ENCODE data around the gene PRSS22. TPM values are rescaled to one million over a fixed set of nuclear protein-coding genes. Genes with fewer than 3 reads are reported as not detected.

PRSS22 gene
- total RNA-seq, 1 experiment from 2014 or later, result 141 TPM

- intact Hi-C loops (cut with micrococcal nuclease; ENCODE audit: unreplicated experiment), result no loop called here
- Mint-ChIP-seq H3K36me3 (ENCODE audit: insufficient read depth, unreplicated experiment) (peaks cover 28% of the 10 kb centered on the region), H3K4me1 (ENCODE audit: low read depth, unreplicated experiment) (peaks cover 7% of the 10 kb centered on the region), H3K27me3 (ENCODE audit: unreplicated experiment) (no peaks in the 10 kb centered on the region), H3K27ac (ENCODE audit: unreplicated experiment) (no peak overlapping the region), H3K9me3 (ENCODE audit: low read depth, unreplicated experiment) (peaks cover 3% of the 10 kb centered on the region), H3K4me3 (ENCODE audit: low read depth, unreplicated experiment) (peak overlapping the region; percentile 90)
- BruUV-seq (replicated peaks), result no TSS peak
- CTCF ChIA-PET, result interaction anchor here (1.0 to 2.1 kb wide), 8 partner anchors 9 to 45 kb away, joined by 3 to 9 read pairs (median 6); no protein-coding TSS in a partner anchor
- no peak for TF ChIP-seq CTCF (IDR thresholded peaks at IDR 0.05; ENCODE audit: unreplicated experiment)
- DNase-seq, result no peak
These were observed 25.5 kb upstream of the PRSS22 start for GRCh38 chr16:2883458-2883908.

DNA sequence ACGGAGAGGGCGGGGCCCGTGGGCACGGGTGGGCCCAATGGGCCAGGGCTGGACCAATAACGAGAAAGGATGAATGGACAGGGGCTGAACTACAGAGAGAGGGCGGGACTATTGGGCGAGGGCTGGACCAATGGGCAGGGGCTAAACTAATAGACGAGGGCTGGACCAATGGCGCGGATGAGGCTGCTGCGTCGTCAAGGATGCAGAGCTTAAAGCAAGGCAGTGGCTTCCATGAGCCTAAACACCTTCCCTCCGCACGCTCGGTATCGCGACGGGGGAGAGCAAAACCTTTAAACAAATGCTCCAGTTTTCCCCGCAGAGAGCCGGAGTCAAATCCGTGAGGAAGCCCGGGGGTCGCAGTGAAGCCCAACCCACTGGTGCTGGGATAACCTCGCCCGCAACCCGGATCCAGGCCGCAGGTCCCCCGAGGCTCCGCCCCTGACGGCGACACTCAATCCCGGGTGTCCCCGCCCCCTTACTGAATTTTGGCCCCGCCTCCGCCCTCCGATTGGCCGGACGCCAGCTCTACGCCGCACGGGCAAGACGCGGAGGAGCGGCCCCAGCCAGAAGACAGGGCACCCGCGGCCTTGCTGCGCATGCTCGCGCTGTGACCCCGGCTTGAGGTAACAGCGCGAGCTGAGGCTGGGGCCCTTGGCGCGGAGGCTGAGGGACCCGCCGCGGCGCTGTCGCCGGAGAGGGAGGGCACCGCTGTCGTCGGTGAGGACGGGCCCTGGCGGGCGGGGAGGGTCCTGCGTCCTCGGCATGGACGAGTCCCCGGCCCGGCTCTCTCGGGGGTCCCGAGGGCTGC is 24.9 kb upstream of the PRSS22 start, which contains the start of gene FLYWCH2:
TSS of gene FLYWCH2 (plus strand) at position 566 of the 808 bp plus-strand sequence. CDS start 13,235 bp downstream, outside the sequence.
- Mint-ChIP-seq H3K9me3 (ENCODE audit: low read depth, unreplicated experiment) (peaks cover 3% of the 10 kb centered on the region), H3K27ac (ENCODE audit: unreplicated experiment) (peak within 1 kb of the TSS; percentile 79), H3K27me3 (ENCODE audit: unreplicated experiment) (no peaks in the 10 kb centered on the region), H3K4me3 (ENCODE audit: low read depth, unreplicated experiment) (peak within 1 kb of the TSS; percentile 90), H3K36me3 (ENCODE audit: insufficient read depth, unreplicated experiment) (peaks cover 28% of the 10 kb centered on the region), H3K4me1 (ENCODE audit: low read depth, unreplicated experiment) (peaks cover 7% of the 10 kb centered on the region)
- CTCF ChIA-PET, result interaction anchor here (0.7 to 2.1 kb wide), 11 partner anchors 9 to 44 kb away, joined by 3 to 9 read pairs (median 6); partner anchors contain the start of genes FLYWCH1 and PRSS22
- intact Hi-C loops (cut with micrococcal nuclease; ENCODE audit: unreplicated experiment), result no loop called here
- BruUV-seq (replicated peaks), result no TSS peak
- DNase-seq, result peak; percentile 100
- no peak for TF ChIP-seq CTCF (IDR thresholded peaks at IDR 0.05; ENCODE audit: unreplicated experiment)

- Mint-ChIP-seq H3K9me3 (ENCODE audit: low read depth, unreplicated experiment) (peaks cover 3% of the 10 kb centered on the region), H3K27ac (ENCODE audit: unreplicated experiment) (peak overlapping the region; percentile 79), H3K4me1 (ENCODE audit: low read depth, unreplicated experiment) (peaks cover 7% of the 10 kb centered on the region), H3K36me3 (ENCODE audit: insufficient read depth, unreplicated experiment) (peaks cover 28% of the 10 kb centered on the region), H3K27me3 (ENCODE audit: unreplicated experiment) (no peaks in the 10 kb centered on the region), H3K4me3 (ENCODE audit: low read depth, unreplicated experiment) (peak overlapping the region; percentile 90)
- intact Hi-C loops (cut with micrococcal nuclease; ENCODE audit: unreplicated experiment), result no loop called here
- CTCF ChIA-PET, result interaction anchor here (0.9 to 2.1 kb wide), 10 partner anchors 10 to 45 kb away, joined by 4 to 9 read pairs (median 6); partner anchors contain the start of gene FLYWCH1
- no peak for TF ChIP-seq CTCF (IDR thresholded peaks at IDR 0.05; ENCODE audit: unreplicated experiment)
- peak; percentile 56 for DNase-seq
- BruUV-seq (replicated peaks), result no TSS peak
These were observed 24.0 kb upstream of the PRSS22 start for GRCh38 chr16:2881783-2882649.

DNA sequence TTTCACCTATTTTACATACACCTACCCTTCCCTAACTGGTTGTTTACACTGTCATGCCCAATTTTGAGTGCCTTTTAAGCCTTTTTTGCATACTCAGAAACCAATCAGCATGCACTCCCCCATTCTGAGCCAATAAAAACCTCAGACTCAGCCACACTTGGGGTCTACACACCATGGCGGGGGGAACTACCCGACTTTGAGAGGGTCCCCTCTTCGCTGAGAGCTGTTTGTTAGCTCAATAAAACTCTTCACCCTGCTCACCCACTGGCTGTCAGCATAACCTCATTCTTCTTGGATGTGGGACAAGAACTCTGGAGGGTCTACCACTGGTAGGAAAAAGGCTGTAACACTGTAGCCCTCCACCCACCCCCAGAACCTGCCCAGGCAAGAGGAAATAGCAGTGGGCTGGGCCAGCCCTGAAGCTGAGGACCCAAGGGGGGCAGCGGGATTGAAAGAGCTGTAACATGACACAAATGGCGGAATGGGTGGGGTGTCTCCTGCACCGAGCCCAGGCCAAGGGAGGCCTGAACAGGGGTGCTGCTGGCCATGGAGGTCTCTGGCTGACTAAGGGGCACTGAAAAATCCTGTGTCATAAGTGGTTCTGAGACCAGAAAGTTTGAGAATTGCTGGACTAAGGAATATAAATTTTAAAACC is 22.0 kb upstream of the PRSS22 start:
- Mint-ChIP-seq H3K27ac (ENCODE audit: unreplicated experiment) (no peak overlapping the region), H3K4me3 (ENCODE audit: low read depth, unreplicated experiment) (no peak overlapping the region), H3K9me3 (ENCODE audit: low read depth, unreplicated experiment) (peaks cover 3% of the 10 kb centered on the region), H3K4me1 (ENCODE audit: low read depth, unreplicated experiment) (peaks cover 7% of the 10 kb centered on the region), H3K36me3 (ENCODE audit: insufficient read depth, unreplicated experiment) (peaks cover 28% of the 10 kb centered on the region), H3K27me3 (ENCODE audit: unreplicated experiment) (no peaks in the 10 kb centered on the region)
- DNase-seq, result no peak
- TF ChIP-seq CTCF (IDR thresholded peaks at IDR 0.05; ENCODE audit: unreplicated experiment), result no peak
- CTCF ChIA-PET, result no interaction called here
- BruUV-seq (replicated peaks), result no TSS peak
- intact Hi-C loops (cut with micrococcal nuclease; ENCODE audit: unreplicated experiment), result no loop called here

Data from Calu3 (cell line).